GM23338 (cell line): Measurements from ENCODE around the gene METTL18.

ENCODE experiments used
- CREB1 ChIP-seq: fragments of 250-450 bp; sonication (Bioruptor Pico); IDR thresholded peaks from 2 replicates; pipeline ENCODE4 v1.5.0; 2020; ENCODE audit warnings: low read depth, mild to moderate bottlenecking, moderate library complexity
- CTCF ChIP-seq, 2 experiments: fragments of 200-600 bp in 1 of 2; sonication (generic) in 1 of 2; conservative IDR thresholded peaks; 2 replicates each; pipeline versions ENCODE4 v1.5.1 to v1.6.1; 2016 to 2017; ENCODE audit warnings: antibody characterized with exemption in 2 of 2, low read depth in 2 of 2, mild to moderate bottlenecking in 2 of 2, moderate library complexity in 1 of 2
- ETS1 ChIP-seq: IDR thresholded peaks from 2 replicates; pipeline ENCODE4 v1.6.1; 2016; ENCODE audit warnings: antibody characterized with exemption
- EZH2 ChIP-seq: fragments of 200-600 bp; sonication (generic); IDR thresholded peaks from one replicate; pipeline ENCODE4 v1.8.0; 2017; ENCODE audit warnings: antibody characterized with exemption, mild to moderate bottlenecking, low read depth; ENCODE audit not compliant: unreplicated experiment
- EZH2phosphoT487 ChIP-seq: fragments of 200-600 bp; sonication (generic); IDR thresholded peaks from one replicate; pipeline ENCODE4 v1.8.1; 2018; ENCODE audit warnings: antibody characterized with exemption; ENCODE audit not compliant: unreplicated experiment
- JUNB ChIP-seq: IDR thresholded peaks from one replicate; pipeline ENCODE4 v1.6.1; 2016; ENCODE audit warnings: antibody characterized with exemption; ENCODE audit not compliant: unreplicated experiment
- NANOG ChIP-seq: IDR thresholded peaks from 2 replicates; pipeline ENCODE4 v1.6.1; 2016; ENCODE audit warnings: antibody characterized with exemption, borderline replicate concordance
- POLR2AphosphoS5 ChIP-seq: IDR thresholded peaks from 2 replicates; pipeline ENCODE4 v1.6.1; 2016; ENCODE audit warnings: antibody characterized with exemption, low read depth
- REST ChIP-seq: IDR thresholded peaks from one replicate; pipeline ENCODE4 v1.6.1; 2018; ENCODE audit warnings: antibody characterized with exemption; ENCODE audit not compliant: unreplicated experiment
- STAT1 ChIP-seq: IDR thresholded peaks from one replicate; pipeline ENCODE4 v1.6.1; 2016; ENCODE audit warnings: antibody characterized with exemption; ENCODE audit not compliant: unreplicated experiment
- ZNF114 ChIP-seq: fragments of 250-450 bp; sonication (Bioruptor Pico); IDR thresholded peaks from 2 replicates; pipeline ENCODE4 v1.5.0; 2020; ENCODE audit warnings: mild to moderate bottlenecking, moderate library complexity
- ZNF331 ChIP-seq: fragments of 250-450 bp; sonication (Bioruptor Pico); IDR thresholded peaks from 2 replicates; pipeline ENCODE4 v1.5.0; 2020; ENCODE audit warnings: low read depth, mild to moderate bottlenecking, moderate library complexity
- ZNF462 ChIP-seq: fragments of 250-450 bp; sonication (Bioruptor Pico); IDR thresholded peaks from 2 replicates; pipeline ENCODE4 v1.5.0; 2020; ENCODE audit warnings: mild to moderate bottlenecking, moderate library complexity

- TF ChIP-seq CREB1 (CRISPR knock-in tag) (no peak), REST (no peak), POLR2AphosphoS5 (no peak), CTCF (conservative IDR thresholded peaks at IDR 0.05; ENCODE audit: low read depth in 2 of 2) (no peak), EZH2 (no peak), ZNF114 (CRISPR knock-in tag) (no peak), EZH2phosphoT487 (no peak), JUNB (no peak), ETS1 (no peak), ZNF331 (CRISPR knock-in tag) (no peak), STAT1 (no peak), NANOG (no peak), ZNF462 (no peak)
These were observed 10.2 kb upstream of the METTL18 start for GRCh38 chr1:169804941-169805340.
